ENCODE measurements around the gene GRID1.

DNA sequence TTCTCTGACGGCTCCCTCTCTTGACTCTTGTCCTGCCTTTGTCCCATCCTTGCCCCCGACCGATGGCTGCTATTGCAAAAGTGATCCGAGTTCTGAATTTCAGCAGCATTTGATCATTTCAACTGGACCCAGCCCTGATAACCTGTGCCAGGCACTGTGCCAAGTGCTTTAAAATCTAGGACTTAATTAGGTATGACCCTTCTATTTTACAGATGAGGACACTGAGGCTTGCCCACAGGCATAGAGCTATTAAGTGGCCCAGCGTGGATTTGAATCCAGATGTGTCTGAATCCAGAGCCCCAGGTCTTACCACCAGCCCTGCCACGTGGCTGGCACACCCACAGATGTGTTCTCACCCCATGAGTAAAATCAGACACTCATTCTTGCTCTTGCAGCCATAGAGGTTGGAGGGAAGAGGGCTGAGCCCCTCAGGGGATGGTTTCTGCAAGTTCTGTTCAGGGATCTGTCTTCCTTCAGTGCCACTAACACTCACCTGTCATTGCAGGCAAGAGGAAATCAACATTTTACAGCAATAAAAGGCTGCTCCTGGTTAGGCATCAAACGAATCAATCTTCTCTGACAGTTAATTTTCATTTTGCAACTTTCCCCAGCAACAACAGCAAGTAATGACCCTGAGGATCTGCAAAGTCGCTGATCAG is 101.2 kb downstream of the GRID1 start:
- no peak for TF ChIP-seq POLR2AphosphoS5 (IDR thresholded peaks at IDR 0.05; ENCODE audit: borderline replicate concordance, low read depth, low read length)
- TF ChIP-seq EZH2 (IDR thresholded peaks at IDR 0.05): no peak
- no peak for TF ChIP-seq FOXP2 (optimal IDR thresholded peaks at IDR 0.05; ENCODE audit: control extremely low read depth, extremely low read length, insufficient read depth)
